GM12872 (cell line): ENCODE data around the gene TMEM132E.

Experiments
- TF ChIP-seq, protein P1 (sequence below): IDR thresholded peaks from 3 replicates; pipeline ENCODE4 v1.5.1; 2011; ENCODE audit warnings: low read depth, mild to moderate bottlenecking, low read length, moderate library complexity; ENCODE audit not compliant: insufficient read depth

Gene TMEM132E

GRCh38 chr17:34580685-34581445 lies 1.5 kb downstream of the TMEM132E start:
- TF ChIP-seq, protein P1, sequence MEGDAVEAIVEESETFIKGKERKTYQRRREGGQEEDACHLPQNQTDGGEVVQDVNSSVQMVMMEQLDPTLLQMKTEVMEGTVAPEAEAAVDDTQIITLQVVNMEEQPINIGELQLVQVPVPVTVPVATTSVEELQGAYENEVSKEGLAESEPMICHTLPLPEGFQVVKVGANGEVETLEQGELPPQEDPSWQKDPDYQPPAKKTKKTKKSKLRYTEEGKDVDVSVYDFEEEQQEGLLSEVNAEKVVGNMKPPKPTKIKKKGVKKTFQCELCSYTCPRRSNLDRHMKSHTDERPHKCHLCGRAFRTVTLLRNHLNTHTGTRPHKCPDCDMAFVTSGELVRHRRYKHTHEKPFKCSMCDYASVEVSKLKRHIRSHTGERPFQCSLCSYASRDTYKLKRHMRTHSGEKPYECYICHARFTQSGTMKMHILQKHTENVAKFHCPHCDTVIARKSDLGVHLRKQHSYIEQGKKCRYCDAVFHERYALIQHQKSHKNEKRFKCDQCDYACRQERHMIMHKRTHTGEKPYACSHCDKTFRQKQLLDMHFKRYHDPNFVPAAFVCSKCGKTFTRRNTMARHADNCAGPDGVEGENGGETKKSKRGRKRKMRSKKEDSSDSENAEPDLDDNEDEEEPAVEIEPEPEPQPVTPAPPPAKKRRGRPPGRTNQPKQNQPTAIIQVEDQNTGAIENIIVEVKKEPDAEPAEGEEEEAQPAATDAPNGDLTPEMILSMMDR: no peak

DNA sequence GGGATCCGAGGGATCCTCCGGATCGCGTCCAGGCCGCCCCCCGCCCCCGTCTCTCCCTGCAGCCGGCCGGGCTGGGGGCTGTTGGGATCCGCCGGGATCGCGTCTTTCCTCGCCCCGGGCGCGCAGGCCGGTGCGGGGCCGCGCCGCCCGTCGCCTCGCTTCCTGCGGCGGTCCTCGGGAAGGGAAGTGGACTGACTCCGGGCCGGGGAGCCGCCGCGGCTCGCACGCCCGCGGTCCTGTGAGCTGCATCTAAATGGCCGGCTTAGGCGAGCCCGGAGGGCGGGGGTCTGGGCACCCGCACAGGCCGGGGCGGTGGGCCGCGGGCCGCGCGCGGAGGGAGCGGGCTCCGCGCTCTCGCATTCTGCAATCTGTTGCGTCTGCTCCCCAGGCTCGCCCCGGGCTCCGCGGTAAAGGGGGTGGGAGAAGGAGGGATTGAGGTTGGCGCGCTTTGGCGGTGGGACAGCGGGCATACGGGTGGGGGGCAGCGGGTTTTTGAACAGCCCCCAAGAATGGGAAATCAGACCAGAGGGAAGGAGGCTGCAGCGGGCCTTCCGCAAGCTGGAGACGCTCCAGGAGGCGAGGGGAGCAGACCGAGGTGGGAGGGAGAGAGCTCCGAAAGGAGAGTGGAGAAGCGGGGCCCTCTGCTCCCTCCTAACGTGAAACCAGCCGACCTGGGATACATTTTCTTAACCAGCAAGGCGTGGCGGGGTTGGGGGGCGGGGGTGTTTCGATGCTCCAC lies 2.2 kb downstream of the TMEM132E start:
- TF ChIP-seq, protein P1: no peak

DNA sequence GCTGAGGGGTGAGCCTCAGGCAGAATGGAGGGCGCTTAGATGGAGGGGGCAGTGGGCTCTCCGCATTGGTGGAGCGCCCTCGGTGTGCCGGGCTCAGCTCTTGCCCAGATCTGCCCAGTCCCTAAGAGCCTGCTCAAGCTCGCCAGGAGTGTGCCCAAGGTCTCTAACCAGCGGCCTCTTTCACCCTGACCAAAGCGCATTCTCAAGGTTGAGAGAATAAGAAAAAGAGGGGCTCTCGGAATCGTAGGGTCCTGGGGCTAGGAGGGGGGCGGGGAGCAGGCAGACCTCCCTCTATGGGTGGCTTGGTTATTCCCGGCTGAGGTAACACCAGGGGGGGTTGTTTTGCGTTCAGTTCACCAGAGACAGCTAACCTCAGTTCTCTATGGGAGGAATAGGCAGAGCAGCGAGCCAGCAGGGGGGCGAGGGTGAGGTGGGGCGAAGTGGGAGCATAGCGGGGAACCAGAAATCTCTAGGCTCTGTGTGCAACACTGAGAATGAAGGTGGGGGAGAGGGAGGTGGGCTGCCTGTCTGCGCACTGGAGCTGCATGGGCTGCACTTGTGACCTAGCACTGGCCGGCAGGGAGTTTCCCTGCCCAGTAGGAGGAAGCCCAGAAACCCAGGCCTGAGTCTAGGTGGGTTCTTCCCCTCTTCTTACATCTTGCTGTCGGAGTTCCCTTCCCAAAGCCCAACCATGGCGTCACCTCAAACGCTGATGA lies 3.0 kb downstream of the TMEM132E start:
- TF ChIP-seq, protein P1: no peak

DNA sequence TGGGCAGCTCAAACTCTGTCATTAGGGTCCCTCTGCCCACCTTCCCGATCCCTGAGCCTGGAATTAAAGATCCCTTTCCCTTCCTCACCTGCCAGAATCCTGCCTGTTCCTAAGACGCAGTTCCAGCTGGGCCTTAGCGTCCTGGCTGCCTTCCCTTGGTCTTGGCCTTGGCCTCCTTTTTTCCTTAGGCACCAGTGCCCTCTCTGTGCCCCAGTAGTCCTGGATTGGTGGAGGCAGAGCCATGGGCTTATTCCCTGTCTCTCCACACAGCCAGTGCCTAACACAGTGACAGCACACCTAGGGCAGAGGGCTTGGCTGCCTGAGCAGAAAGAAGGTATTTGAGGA lies 3.5 kb downstream of the TMEM132E start:
- TF ChIP-seq, protein P1: no peak

- TF ChIP-seq, protein P1: no peak
These were observed 5.5 kb downstream of the TMEM132E start for GRCh38 chr17:34584805-34585416.

GRCh38 chr17:34586346-34586846 lies 7.0 kb downstream of the TMEM132E start:
- TF ChIP-seq, protein P1: no peak

- TF ChIP-seq, protein P1: no peak
These were observed 8.9 kb downstream of the TMEM132E start for GRCh38 chr17:34588266-34588665.
